GM21825 (cell line): ENCODE measurements around the gene SYNDIG1.

Source experiments
- ATAC-seq: cut with Tn5 transposase; IDR thresholded peaks from one replicate; pipeline ENCODE4 v1.9.1; 2021; ENCODE audit warnings: mild to moderate bottlenecking, moderate library complexity; ENCODE audit not compliant: unreplicated experiment

The SYNDIG1 gene

DNA sequence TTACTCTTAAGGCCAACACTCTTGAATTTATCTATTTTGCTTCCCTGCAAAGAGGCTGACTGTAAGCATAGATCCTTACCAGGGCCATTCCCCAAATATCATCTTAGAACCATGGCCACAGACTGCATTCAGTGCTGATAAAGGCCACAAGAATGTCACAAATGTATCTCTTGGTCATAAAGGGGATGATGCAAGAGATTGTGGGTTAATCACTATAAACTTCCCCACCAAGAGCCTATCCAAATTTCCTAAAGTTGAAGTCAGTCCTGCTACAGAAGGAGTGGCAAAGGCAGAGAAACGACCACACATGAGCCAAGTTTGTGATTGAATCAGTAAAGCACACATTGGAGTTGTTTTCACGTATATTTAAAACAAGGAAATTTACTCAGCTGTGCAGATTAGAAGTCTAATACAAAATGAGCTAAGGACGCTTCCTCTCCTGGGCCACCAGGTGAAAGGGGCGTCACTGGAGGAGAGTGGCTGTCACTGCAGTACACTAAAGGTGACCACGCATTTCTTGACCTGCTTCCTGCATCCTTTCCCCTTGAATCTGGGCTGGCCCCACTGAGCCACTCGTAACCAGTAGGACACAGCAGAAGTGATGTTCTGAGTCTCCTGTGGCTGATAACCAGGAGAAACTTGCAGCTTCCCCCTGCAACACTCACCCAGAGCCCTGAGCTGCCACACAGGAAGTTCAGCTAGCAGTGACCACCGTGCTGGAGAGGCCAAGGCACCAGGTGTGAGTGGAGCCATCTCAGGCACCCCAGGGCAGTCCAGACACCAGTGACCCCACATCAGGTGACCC lies 181.9 kb downstream of the SYNDIG1 start:
- no peak for ATAC-seq

GRCh38 chr20:24651976-24652345 lies 182.5 kb downstream of the SYNDIG1 start:
- no peak for ATAC-seq

GRCh38 chr20:24653306-24653705 lies 183.9 kb downstream of the SYNDIG1 start:
- no peak for ATAC-seq

DNA sequence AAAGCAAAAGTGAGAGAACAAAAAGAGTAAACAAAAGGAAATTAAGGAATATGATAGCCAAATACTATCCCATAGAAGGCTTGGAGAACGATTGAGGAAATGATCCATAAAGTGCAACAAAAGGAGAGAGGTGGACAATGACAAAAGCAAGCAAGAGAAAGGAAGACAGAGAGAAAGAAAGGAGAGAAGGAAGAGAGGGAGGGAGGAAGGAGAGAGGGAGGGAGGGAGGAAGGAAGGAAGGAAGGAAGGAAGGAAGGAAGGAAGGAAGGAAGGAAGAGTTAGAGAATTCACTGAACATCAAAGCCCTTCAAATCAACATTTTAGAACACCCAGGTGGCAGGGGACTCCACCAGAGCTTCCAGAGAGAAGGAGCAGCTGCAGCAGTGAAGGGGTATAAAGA lies 185.0 kb downstream of the SYNDIG1 start:
- ATAC-seq: no peak

GRCh38 chr20:24656391-24656790 lies 187.0 kb downstream of the SYNDIG1 start:
- no peak for ATAC-seq

DNA sequence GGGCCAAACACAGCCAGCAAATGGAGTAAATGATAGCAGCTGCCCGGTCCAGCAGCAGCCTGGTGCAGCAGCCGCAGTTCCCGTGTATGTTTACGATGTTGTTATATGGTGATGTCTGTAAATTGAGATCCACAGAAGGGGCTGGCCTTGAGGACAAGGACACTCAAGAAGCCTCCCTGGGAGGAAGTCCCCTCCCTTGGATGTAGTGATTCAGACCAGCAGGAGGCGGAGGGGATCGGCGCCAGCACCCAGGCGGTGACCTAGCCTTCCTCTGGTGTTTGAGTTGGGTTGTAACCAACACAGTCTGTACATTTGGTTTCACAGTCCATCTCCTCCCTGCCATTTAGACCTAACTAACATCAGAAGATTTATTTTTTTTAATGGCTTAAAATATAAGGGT lies 187.8 kb downstream of the SYNDIG1 start:
- no peak for ATAC-seq

- ATAC-seq: no peak
Measured at GRCh38 chr20:24657878-24658620, 188.6 kb downstream of the SYNDIG1 start.

DNA sequence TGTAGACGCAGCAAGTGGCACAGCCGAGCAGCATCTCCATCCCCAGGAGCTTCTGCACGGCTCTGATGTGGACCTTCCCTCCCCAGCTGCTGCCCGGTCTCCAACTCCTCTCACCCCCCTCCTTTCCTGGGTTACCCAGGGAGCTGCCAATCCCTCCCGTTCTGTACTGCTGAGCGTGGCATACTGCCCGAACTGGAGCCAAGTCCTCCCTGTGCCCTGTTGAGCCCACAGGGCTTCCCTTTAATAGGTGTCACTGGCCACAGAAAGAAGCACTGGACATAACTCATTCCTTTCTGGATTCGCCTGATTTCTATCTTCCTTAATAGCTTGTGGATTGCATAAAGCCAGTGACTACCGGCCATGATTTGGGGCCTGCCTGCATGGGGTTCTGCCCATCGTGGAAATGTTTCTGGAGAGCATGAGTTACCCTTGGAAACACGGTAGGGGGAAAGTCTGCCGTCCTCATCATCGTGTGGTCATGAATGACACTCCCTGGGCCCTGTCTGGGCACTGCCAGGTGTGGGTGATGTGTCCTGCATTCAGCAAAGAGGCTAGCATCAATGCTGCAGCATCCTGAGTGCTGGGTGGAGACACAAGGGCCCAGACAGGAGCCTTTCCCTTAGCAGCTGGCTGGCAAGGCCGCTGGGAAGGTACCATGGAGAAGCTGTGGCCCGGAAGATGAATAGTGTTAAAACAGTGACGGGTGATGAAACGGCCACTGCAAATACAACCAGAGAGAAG lies 189.7 kb downstream of the SYNDIG1 start:
- no peak for ATAC-seq

DNA sequence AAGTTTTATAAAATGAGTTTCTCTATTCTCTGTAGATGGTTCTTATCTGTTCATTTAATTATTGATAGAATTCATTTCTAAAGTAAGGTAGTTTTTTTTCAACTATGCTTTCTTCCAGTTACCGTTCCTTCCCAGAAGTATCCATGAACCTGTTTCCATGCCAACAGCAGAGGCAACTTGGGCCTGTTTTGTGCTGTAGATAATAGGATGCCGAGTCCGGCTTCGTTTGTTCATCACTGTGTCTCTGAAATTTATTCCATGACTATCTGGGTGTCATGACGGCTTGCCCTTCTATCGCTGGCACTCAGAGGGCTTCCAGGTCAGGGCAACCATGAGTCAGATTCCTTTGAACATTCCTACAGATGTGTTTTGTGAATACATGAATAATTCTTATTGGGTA lies 190.4 kb downstream of the SYNDIG1 start:
- ATAC-seq: no peak

DNA sequence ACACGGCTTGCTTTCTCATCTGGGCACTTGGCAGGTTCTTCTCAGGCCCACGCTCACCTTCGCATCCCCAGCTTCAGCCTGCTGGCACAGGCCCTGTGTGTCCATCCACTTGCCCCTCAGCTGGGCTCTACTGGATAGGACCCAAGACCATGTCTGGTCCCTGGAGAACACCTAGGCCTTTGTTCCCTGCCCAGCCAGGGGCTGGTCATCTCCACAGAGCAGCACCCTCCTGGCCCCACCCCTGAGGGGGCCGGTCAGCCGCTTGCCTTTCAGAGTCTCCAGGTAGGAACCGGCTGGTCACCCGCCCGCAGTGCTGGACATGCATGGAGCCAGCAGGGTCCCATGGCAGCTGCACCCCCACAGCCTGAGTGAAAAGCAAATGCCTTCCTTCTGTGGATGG lies 191.2 kb downstream of the SYNDIG1 start:
- no peak for ATAC-seq

- ATAC-seq: no peak
Measured at GRCh38 chr20:24661255-24661654, 191.8 kb downstream of the SYNDIG1 start.

- ATAC-seq: no peak
Measured at GRCh38 chr20:24662322-24662721, 192.9 kb downstream of the SYNDIG1 start.

GRCh38 chr20:24662752-24663365 lies 193.4 kb downstream of the SYNDIG1 start:
- ATAC-seq: no peak

- no peak for ATAC-seq
Measured at GRCh38 chr20:24663496-24663895, 194.1 kb downstream of the SYNDIG1 start.

DNA sequence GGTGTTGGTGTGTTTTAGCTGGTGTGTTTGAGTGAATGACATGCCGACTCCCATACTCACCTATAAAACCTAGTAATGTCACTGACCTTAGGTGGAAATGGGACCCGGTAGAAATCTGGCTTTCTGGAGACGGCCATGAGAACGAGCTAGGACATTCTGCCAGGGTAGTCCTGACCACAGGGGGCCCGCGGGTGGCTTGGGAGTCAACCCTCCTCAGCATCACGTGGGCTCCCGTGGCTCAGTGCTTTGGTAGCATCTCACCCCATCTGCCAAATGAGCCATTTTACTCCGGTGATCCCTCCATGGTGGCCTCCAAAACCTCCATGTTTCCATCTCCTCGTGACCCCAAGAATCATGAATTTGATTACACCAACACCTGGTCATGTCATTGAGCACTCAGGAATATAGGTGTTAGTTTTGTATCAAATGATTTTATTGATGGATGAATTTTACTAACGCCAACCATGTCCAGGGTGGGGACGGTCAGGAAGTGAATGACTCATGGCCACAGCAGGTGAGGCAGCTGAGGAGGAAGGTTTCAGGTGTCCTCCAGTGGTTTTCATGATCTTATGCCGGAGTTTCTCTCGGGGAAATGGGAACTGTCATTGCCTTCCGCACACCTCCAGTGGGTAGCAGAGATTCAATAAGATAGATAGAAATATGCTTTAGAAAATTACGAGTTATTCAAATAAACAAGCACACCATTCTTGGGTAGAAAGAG lies 195.0 kb downstream of the SYNDIG1 start:
- no peak for ATAC-seq

DNA sequence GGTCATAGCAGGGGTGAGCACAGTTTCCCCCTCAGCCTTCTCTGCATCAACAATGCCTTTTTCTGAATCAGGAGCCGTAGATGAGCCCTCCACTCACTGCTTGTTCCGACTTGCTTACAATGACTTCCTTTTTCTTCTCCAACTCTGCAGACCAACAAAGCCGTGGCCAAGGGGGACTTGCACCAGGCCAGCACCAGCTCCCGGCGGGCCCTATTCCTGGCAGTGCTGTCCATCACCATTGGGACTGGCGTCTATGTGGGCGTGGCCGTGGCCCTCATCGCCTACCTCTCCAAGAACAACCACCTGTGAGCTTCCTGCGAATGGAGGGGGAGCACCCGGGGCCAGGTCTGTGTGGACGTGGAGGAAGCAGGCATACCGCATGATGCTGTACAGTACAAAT lies 195.8 kb downstream of the SYNDIG1 start:
- ATAC-seq: no peak

DNA sequence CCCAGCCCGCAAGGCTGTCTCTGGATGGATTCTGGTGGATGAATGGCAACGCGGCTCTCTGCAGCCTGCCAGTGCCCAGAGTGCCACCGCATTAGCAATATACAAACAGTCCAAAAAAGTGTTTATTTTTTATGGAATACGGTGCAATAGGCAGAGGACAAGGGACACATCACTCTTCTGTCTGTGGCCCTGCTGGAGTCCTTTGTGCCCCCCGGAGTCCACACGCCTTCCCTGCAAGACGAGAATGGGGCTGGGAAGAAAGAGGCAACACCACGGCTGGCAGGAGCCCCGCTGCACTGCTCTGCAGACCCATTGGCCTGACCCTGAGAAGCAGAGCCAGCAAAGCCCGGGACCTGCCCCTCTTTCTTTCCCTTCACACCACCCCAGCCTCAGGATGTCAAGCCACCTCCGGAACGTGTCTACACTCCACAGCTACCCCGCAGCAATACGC lies 196.3 kb downstream of the SYNDIG1 start:
- ATAC-seq: no peak

GRCh38 chr20:24667689-24668383 lies 198.4 kb downstream of the SYNDIG1 start:
- no peak for ATAC-seq

DNA sequence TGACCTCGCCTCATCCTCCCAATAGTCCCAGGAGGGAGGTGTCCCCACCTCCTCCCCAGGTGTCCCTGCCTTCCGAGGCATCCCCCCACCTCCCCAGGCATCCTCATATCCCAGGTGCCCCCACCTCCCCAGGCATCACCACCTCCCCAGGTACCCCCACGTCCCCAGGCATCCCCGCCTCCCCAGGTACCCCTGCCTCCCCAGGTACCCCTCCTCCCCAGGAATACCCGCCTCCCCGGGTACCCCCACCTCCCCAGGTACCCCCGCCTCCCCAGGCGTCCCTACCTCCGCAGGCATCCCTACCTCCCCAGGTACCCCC lies 198.9 kb downstream of the SYNDIG1 start:
- no peak for ATAC-seq

GRCh38 chr20:24668791-24669190 lies 199.4 kb downstream of the SYNDIG1 start:
- ATAC-seq: no peak
